Activated CD4-positive, CD25-positive, alpha-beta regulatory T cell treated with anti-CD3 and anti-CD28 coated beads, Interleukin-2, amount 50 U/mL, for 72 hours (primary cell): ENCODE results near the gene SUMF2.
"Not testable (repeated sequence)": the region's sequence is repeated elsewhere in the genome, so short reads cannot be mapped to it uniquely, and the experiment has no call there.

ENCODE experiments used
- DNase-seq: peaks from one replicate; pipeline ENCODE4 v3.0.0; 2021

Gene SUMF2

GRCh38 chr7:56110611-56111010 is 46.5 kb downstream of the SUMF2 start:
- no peak for DNase-seq

GRCh38 chr7:56112244-56112643 is 48.2 kb downstream of the SUMF2 start:
- not testable (repeated sequence) for DNase-seq

GRCh38 chr7:56115852-56116538 is 51.9 kb downstream of the SUMF2 start, which contains the start of gene NUPR2:
TSS of gene NUPR2 (minus strand) at chr7:56116417. CDS start at chr7:56116314, 103 bp downstream.
- no peak for DNase-seq

GRCh38 chr7:56121440-56121839 is 57.4 kb downstream of the SUMF2 start:
- DNase-seq, result no peak

GRCh38 chr7:56124981-56125380 is 60.9 kb downstream of the SUMF2 start:
- no peak for DNase-seq

GRCh38 chr7:56125831-56126230 is 61.7 kb downstream of the SUMF2 start:
- DNase-seq, result no peak

- no peak for DNase-seq
Observed at GRCh38 chr7:56127241-56127975, 63.3 kb downstream of the SUMF2 start.
